HPDE6-E6E7 (cell line): ENCODE data around the gene ALDOA.
"Not testable (repeated sequence)": the region's sequence is repeated elsewhere in the genome, so short reads cannot be mapped to it uniquely, and the experiment has no call there.

Source experiments
- DNase-seq: peaks from one replicate; pipeline ENCODE4 v3.0.0; 2011; ENCODE audit warnings: missing footprints; ENCODE audit errors: extremely low spot score

Gene ALDOA

DNA sequence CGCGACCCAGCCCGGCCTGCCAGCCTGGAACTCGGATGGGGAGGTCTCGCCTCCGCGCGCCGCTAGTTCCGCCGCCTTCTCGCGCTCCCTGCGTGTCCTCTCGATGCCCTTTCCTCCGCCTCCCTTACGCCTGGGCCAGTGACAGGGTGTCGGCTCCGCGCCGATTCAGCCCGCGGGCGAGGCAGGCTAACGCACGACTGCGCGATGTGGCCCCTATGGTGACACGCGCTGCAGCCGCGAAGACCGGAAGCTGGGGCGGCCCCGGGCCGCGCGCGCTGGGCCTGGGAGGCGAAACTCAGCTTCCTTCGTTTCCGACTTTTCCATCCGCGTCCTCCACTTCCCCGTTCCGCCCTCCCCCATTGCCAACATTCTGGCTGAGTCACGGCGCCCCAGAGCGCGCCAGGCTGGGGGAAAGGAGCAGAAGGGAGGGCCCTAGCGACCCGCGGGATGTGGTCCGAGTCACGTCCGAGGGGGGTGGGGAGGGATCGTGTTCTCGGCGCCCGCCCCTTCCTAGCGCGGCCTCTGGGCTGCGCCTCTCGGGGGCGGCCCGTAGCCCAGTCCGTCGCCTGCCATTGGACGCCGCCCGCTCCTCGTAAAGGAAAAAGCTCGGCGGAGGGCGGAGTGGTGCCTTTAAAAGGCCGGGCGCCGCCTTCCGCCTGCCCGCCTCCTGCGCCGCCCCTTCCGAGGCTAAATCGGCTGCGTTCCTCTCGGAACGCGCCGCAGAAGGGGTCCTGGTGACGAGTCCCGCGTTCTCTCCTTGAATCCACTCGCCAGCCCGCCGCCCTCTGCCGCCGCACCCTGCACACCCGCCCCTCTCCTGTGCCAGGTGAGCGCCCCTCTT lies at the start of gene ALDOA:
Gene ALDOA (plus strand): TSS at position 659 of the 841 bp plus-strand sequence. CDS start 1,138 bp downstream, outside the sequence.
- peak; percentile 91 for DNase-seq

DNA sequence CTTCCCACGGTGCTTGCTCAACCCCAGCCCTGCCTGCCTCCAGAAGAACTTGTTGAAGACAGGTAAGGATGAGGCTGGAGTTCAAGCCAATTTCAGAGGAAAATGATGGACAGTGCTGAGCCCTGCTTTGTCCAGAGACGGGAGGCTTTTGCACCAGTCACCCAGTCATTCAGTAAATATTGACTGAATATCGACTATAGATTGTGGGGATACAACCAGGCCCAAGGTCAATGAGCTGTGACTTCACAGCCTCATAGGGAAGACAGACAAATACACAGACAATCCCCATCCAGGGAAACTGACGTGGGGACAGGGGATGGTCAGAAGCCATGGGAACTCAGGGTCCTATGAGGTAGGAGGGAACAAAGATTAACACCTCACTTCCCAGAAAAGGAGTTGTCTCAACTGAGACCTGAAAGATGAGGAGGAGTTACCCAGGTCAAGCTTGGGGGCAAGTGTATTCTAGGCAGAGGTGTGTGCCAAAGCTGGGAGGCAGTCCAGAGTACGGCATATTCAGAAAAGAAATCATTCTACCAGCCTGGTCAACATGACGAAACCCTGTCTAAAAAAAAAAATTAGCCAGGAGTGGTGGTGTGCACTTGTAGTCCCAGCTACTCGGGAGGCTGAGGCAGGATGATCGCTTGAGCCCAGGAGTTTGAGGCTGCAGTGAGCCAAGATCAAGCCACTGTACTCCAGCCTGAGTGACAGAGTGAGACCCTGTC lies 48.8 kb upstream of the ALDOA start:
- DNase-seq: no peak

DNA sequence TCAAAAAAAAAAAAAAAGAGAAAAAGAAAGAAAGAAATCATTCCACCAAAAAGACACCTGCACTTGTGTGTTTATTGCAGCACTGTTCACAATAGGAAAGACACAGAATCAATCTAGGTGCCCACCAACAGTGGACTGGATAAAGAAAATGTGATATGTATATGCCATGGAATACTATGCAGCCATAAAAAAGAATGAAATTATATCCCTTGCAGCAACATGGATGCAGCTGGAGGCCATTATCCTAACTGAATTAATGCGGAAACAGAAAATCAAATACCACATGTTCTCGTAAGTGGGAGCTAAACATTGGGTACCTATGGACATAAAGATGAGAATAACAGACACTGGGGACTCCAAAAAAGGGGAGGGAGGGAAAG lies 48.3 kb upstream of the ALDOA start:
- DNase-seq: no peak

DNA sequence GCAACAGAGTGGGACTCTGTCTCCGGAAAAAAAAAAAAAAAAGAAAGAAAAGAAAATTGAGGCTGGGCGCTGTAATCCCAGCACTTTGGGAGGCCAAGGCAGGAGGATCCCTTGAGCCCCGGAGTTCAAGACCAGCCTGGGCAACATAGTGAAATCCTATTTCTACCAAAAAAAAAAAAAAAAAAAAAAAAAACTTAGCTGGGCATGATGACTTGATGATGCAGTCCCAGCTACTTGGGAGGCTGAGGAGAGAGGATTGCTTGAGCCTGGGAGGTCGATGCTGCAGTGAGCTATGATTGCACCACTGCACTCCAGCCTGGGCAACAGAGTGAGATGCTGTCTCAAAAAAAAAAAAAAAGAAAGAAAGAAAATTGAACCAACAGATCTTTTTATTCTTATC lies 47.6 kb upstream of the ALDOA start:
- DNase-seq: not testable (repeated sequence)

DNA sequence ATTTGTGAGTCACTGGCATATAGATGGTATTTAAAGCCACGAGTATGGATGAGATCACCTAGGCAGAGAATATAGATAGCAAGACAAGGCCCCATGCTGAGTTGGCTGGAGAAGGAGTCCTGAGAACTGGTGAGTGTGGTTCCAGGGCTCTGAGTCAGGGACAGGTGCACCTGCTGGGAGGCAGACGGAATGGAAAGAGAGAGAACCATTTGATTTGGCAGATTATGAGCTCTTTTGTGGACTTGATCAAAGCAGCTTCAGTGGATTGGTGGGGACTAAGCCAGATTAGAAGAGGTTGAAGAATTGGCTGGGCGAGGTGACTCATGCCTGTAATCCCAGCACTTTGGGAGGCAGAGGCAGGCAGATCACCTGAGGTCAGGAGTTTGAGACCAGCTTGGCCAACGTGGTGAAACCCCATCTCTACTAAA lies 46.8 kb upstream of the ALDOA start:
- DNase-seq: no peak

DNA sequence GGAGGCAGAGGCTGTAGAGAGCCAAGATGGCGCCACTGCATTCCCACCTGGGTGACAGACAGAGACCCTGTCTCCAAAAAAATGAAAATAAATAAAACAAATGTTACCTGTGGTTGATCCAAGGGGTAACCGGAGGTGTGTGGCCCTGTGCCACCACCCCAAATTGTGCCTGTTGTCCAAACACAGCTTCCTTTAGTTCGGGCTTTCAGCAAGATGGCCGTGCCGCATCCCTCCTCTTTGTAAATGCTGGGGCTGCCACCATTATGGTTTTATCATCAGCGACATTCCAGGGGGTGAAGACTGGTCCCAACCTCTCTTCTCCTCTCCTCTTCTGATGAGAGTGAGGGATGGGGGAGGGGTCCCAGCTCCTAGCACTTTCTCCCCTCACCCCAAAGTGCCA lies 42.7 kb upstream of the ALDOA start, which contains the start of gene C16orf92:
Gene C16orf92 (plus strand): TSS at position 312 of the 400 bp plus-strand sequence. CDS start 143 bp downstream, outside the sequence.
- DNase-seq: no peak

DNA sequence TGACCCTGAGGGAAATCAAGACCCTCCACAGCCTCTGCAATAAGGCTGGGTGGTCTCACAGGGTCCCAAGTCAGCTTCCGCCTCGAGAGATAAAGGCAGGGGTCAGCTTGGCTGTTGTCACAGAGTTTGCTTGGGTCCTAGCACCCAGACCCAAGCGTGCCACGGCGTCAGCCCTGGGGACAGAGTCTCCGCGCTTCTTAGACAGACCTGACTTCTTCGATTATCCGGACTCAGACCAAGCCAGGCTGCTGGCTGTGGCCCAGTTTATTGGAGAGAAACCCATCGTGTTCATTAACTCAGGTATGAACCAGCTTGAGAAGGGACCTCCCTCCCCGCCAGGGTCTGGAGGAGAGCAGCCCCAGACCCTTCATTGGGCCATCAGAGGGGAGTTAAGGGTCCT lies 42.0 kb upstream of the ALDOA start:
- no peak for DNase-seq

DNA sequence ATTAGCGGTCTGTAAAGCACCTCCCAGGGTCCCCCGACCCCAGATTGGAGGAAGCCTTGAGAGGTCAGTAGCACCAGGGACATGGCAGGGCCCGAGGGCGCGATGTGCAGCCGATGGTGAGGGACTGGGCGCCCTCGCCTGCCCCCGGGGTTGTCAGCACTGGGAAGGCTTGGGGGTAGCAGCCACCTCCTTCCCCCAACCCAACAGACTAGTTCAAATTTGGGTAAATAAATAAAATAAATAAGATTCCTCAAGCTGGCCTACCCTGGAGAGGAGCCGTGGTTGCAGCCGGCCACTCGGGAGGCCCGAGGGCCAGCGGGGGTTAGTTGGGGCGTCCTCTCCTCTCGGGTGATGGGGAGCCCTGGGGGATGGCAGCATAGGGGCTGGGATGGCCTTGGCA lies 41.1 kb upstream of the ALDOA start:
- no peak for DNase-seq

DNA sequence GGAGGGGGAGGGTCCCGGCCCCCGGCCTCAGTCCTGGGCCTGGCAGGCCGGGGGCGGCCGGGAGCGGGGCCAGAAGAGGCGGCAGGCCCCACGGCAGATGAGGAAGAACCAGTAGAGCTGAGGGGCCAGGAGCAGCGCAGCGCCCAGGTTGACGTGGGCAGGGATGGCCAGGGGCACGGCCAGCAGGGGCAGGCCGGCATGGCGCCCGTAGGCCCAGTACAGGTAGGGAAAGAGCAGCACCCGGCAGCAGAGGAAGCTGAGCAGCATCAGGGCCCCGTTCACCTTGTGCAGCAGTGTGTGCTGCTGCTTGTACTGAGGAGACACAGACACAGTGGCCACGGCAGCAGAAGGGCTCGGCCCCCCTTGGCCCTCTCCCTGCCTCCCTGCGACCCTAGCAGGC lies 40.4 kb upstream of the ALDOA start:
- DNase-seq: no peak

DNA sequence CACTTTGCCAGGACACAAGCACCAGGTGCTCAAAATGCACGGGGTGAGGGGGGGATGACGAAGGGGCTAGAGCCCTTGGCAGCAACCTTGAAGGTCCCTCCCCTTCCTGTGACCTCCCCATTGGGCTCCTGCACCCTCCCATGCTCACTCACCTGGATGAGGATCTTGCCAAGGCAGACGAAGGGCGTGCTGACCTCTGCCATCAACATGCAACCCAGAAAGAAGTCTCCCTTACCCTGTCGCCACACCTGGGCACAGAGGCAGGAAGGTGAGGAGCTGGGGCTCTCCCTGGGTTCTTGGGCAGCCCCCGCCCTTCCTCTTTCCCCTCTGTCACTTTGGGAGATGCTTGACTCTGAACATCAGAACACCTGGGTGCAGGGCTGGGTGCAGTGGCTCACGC lies 40.0 kb upstream of the ALDOA start:
- no peak for DNase-seq

DNA sequence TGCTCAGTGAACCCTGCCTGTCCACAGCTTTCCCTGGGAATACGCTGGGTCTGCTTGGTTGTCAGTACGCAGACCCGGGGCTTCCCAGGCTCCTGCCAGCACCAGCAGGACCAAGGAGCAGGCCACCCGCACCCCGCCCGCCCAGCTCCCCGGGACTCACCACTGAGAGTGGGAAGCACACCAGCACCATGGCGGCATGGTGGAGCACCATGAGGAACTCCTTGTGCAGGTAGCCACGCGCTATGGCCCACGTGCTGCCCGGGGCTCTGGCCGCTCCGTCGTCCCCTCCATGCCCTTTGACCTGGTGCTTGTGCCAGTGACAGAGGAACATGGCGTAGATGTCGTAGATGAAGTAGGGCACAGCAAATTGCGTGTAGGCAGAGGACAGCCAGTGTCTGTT lies 39.1 kb upstream of the ALDOA start:
- DNase-seq: no peak

DNA sequence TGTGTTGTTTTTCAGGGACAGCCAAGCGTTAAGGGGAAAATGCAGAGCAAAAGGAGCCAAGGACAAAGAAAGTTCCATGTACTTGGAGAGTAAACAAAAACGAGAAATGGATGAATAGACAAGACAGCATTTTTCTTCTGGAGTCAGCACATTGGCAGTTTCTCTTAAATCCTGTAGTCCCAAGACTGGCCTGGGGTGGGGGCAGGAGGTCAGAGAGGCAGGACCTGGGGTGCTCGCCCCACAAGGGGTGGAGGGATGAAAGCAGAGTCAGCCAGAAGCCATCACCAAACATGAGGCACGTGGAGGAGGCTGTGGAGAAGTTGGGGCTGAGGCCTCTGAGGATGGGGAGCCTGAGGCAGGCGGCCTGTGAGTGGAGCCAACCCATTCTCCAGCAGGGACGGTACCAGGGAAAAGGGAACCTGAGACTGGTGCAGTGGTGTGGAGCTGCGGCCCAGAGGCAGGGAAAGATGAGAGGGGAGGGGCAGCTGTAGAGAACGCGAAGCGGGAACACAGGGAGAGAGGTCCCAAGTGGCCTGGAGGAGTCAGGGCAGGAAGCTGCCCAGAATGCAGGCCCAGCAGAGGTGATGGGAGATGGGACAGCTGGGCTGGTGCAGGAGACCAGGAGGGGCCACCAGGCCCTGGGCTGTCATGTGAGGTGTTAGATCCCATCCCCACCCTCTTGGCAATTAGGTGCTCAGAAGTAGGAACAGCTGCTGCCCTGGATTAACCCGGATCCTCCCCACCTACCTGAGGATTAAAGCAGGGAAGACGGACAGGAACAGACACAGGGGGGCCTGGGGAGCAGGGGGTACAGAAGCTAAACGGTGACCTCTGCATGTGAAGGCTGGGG lies 37.7 kb upstream of the ALDOA start:
- no peak for DNase-seq

DNA sequence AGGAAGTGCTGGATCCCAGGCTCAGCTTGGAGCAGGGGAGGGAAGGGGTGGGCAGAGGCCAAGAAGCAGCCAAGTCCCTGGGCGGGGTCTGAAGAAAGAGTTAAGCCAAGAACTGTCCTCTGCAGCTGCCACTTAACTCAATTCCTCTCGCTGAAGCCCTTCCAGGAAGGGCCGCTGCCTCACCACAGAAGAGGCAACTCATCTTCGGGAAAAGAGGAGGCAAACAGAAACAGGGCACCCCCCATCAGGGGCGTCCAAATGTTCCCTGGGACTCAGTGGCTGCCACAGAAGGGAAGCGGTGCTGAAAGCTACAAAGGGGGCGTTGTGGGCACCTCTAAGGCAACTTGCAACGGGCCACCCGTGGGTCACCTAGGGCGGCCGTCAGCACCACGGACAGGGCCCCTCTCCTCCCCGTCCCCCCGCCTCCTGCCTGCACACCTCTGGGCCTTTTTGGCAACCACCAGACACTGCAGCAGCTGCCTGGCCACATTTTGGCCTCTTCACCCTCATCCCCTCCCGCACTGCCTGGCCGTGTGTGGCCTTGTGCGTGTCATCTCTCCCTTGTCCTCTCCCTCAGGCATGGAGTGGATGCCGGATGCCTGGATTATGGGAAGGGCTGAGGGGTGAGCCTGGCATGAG lies 37.0 kb upstream of the ALDOA start:
- DNase-seq: no peak

DNA sequence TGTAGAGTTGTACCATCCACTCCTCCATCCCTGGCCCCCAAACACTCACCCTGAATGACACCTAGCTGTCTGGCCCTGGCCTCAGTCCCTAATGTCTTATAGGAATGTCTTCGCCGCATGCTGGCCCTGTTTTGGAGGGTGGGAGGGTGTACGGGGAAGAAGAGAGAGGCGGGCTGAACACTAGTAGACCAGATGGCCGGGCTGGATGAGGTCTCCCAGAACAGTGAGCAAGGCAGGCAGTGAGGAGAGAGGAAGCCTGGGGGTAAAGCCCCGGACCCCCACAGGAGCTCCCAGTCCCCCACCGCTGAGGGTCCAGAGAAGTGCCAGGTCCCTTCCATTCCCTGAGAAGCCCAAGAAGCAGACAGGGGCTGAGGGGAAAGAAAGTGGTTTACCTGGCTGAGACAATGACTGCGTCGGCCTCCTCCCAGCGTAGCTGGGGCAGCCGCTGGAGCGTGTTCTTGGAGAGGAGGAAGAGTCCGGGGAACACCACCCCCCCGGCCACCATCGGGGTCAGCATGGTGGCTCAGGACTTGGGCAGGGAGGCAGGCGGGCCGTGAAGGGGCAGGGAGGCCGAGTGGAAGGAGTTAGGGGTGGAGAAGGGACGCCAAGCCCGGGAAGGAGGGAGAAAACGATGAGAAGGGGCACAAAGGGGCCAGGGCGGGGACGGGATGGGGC lies 35.4 kb upstream of the ALDOA start:
- no peak for DNase-seq

DNA sequence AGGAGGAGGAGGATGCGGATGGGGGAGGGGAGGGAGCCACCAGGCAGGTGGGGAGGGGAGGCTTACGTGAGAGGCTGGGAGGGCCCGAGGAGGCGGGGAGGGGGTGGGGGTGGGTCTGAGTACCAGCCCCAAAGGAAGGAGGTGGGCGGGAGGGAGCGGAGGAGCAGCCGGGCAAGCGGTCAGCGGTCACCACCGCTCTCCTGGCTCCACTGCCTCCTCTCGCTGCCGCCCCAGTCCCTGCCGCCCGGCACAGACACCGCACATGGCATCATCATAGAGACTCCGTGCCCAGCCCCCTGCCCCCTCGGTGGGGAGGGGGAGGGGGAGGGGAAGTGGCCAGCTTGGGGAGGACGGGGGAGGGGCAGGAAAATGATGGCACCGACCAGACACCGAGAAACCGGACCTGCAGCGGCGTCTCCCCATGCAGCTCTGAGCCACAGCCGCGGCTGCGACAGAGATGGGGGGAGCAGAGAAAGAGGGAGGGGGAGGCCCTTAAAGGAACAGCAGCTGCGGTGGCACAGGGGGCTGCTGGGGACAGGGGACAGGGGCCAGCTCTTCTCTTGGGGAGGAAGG lies 34.6 kb upstream of the ALDOA start, which contains the start of gene TLCD3B:
Gene TLCD3B (minus strand): TSS at position 431 of the 573 bp plus-strand sequence. CDS start 744 bp downstream, outside the sequence.
- no peak for DNase-seq

DNA sequence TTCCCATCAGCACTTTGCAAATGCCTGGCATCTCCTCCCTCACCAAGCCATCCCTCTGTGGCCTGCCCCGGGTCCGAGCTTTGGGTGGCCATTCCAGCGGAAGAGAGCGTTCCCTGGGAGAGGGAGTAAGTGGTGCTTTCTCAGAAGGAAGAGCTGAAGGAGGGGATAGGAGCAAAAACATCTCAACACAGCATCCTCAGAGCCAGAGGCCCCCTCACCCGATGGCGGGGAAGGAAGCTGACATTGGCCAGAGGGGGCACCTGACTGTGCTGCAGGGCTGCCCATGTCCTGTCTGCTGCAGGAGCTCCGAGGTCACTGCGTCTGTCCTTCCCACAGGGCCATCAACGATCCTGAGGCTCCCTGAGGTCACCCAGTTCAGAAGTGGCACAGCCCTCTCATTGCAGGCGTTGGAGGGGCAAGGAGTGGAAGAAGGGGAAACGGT lies 34.1 kb upstream of the ALDOA start:
- DNase-seq: no peak

DNA sequence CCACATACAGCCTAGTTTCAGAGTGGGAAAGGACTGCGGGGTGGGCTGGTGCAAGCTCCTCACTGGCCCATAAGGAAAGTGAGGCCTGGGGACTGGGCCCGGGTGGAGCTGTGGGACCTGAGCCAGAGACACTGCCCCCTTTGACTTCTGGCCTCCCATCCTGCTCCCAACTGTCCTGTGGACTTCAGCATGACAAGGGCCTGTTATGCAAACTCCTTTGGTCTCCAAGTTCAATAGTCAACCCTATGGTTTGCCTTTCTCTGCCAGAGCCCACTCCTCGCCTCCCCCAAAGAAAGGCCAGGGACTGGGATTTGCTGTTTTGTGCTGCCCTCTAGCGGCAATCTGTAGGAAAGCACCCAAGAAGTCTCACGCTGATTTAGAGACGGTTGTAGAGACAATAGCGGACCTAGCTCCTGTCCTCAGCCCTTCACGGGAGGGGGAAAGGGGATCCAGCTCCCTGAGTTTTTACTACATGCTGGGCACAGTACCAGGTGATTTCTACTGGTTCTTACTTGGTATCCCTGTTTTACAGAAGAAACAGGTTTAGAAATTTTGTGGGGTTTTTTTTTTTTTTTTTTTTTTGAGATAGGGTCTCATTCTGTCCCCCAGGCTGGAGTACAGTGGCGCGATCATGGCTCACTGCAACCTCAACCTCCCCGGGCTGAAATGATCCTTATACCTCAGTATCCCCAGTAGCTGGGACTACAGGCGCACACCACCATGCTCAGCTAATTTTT lies 33.3 kb upstream of the ALDOA start:
- DNase-seq: peak; percentile 47

DNA sequence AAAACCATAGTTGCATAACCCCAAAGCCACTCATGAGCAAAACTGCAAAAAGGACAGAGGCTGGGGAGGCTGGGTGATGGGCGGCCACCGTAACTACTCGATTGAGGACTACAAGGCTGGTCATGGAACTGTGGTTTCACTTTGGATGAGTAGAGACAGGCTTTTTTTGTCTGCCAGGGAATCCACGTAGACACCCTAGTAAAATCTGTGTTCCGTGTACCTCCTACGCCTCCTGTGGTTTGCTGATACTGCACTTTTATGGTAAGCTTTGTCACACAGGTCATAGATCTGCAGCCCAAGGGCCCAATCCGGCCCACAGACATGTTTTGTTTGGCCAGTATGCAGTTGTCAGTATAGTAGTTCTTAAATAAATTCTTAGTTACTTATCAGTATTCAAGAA lies 32.3 kb upstream of the ALDOA start:
- DNase-seq: no peak

DNA sequence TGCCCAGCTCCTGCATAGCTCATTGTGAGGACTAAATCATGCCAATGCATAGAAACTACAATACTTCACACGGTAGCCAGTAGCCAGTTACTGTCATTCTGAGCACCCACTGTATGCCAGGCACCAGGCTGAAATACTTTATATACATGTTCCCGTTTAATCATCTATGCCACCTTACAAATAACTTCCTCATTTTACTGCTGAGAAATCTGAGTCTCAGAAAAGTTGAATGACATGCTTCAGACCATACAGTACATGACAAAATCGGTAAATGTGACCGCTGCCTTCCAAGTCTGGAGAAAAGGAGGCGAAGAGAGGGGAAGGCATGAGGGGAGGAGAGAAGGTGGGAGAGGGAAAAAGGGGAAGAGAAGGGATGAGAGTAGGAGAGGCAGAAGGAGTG lies 25.3 kb upstream of the ALDOA start:
- DNase-seq: no peak

DNA sequence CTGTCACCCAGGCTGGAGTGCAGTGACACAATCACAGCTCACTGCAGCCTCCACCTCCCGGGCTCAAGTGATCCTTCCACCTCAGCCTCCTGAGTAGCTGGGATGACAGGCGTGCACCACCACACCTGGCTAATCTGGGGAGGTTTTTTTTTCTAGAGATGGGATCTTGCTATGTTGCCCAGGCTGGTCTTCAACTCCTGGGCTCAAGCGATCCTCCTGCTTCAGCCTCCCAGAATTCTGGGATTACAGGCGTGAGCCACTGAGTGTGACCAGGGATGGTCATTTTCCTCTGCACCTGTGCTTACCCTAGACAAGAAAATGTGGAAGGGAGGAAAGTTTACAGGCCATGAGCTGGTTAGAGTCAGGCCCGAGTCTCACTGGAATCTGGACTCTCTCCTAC lies 24.9 kb upstream of the ALDOA start:
- not testable (repeated sequence) for DNase-seq
